K562 treated with DMSO at 1 percent for 24 hours (cell line): ENCODE data around the gene MIB2. TPM values are rescaled to one million over a fixed set of nuclear protein-coding genes. Genes with fewer than 3 reads are reported as not detected.

Experiments
- total RNA-seq: library from RNA; unstranded; fragments of 300-600 nt; gene quantifications from 2 replicates; pipeline ENCODE4 v1.2.3, GENCODE V29; 2022; ENCODE audit warnings: low read depth; ENCODE audit not compliant: insufficient read depth

Gene MIB2
- 79.7 and 89.3 TPM in 2 replicates for total RNA-seq

GRCh38 chr1:1615256-1616044 lies at the start of gene MIB2:
Gene MIB2 (plus strand): TSS chr1:1615500. CDS start chr1:1623453, 7,953 bp downstream.

GRCh38 chr1:1574721-1575537 lies 40.4 kb upstream of the MIB2 start, which contains the start of gene SSU72:
Gene SSU72 (minus strand): TSS chr1:1574863. CDS start chr1:1574557, 306 bp downstream.

GRCh38 chr1:1599935-1600860 lies 15.1 kb upstream of the MIB2 start, which contains the start of gene FNDC10:
Gene FNDC10 (minus strand): TSS chr1:1600135. CDS start chr1:1600015, 120 bp downstream.

GRCh38 chr1:1631782-1632420 lies 16.6 kb downstream of the MIB2 start, which contains the start of gene MMP23B:
Gene MMP23B (plus strand): TSS chr1:1632173. CDS start chr1:1632219, 46 bp downstream.

GRCh38 chr1:1658583-1659549 lies 43.6 kb downstream of the MIB2 start, which contains the start of gene CDK11B:
Gene CDK11B (minus strand): TSS chr1:1659004. CDS start chr1:1657485, 1,519 bp downstream.

Other genes starting within 250 kb of the MIB2 start
- 342 and 344 TPM in 2 replicates for gene AURKAIP1, start 240.3 kb upstream of the MIB2 start, total RNA-seq
- 98.9 and 121 TPM in 2 replicates for gene CCNL2, start 216.2 kb upstream of the MIB2 start, total RNA-seq
- gene MRPL20, start 208.2 kb upstream of the MIB2 start, total RNA-seq: 141 and 157 TPM in 2 replicates
- gene ANKRD65, start 194.2 kb upstream of the MIB2 start, total RNA-seq: not detected in 2 replicates
- gene VWA1, start 179.8 kb upstream of the MIB2 start, total RNA-seq: 22.4 and 26.0 TPM in 2 replicates
- 0.24 TPM in 1 of 2 replicates, not detected in the other for gene ATAD3C, start 165.8 kb upstream of the MIB2 start, total RNA-seq
- gene ATAD3B, start 143.7 kb upstream of the MIB2 start, total RNA-seq: 24.3 and 26.9 TPM in 2 replicates
- 93.9 and 102 TPM in 2 replicates for gene ATAD3A, start 103.3 kb upstream of the MIB2 start, total RNA-seq
- gene TMEM240, start 74.9 kb upstream of the MIB2 start, total RNA-seq: 2.1 and 3.4 TPM in 2 replicates
- 207 and 208 TPM in 2 replicates for gene SSU72, start 40.6 kb upstream of the MIB2 start, total RNA-seq
- 7.3 and 8.3 TPM in 2 replicates for gene FNDC10, start 15.4 kb upstream of the MIB2 start, total RNA-seq
- gene MMP23B, start 16.7 kb downstream of the MIB2 start, total RNA-seq: 0.78 and 2.0 TPM in 2 replicates
- gene CDK11B, start 43.5 kb downstream of the MIB2 start, total RNA-seq: 45.9 and 49.0 TPM in 2 replicates
- gene SLC35E2B, start 77.3 kb downstream of the MIB2 start, total RNA-seq: 66.2 and 69.4 TPM in 2 replicates
- gene CDK11A, start 108.9 kb downstream of the MIB2 start, total RNA-seq: 55.0 and 69.4 TPM in 2 replicates
- gene NADK, start 163.0 kb downstream of the MIB2 start, total RNA-seq: 92.6 and 99.6 TPM in 2 replicates